Upper lobe of left lung (tissue), 6 donors: ENCODE data around the gene C1orf21. TPM values are rescaled to one million over a fixed set of nuclear protein-coding genes. Genes with fewer than 3 reads are reported as not detected.

Experiments used
- ATAC-seq, 2 donors: fragments of 200-7000 bp; cut with Tn5 transposase; one replicate each; pipeline ENCODE4 v1.9.1; 2022; ENCODE audit warnings: mild to moderate bottlenecking in 2 of 2, moderate library complexity in 2 of 2; ENCODE audit not compliant: low FRiP score in 2 of 2
- DNase-seq, 2 donors: peaks; one replicate each; pipeline ENCODE4 v3.0.0-alpha.2; 2019 to 2020
- H3K27ac ChIP-seq, 4 donors: fragments of 200-600 bp; sonication (generic); one replicate each; pipeline ENCODE4 v1.5.1; 2016 to 2019
- H3K27me3 ChIP-seq, 4 donors: fragments of 200-600 bp; sonication (generic); one replicate each; pipeline ENCODE4 v1.5.1; 2017 to 2019
- H3K36me3 ChIP-seq, 4 donors: fragments of 200-600 bp; sonication (generic); one replicate each; pipeline ENCODE4 v1.5.1; 2016 to 2019
- H3K4me1 ChIP-seq, 4 donors: fragments of 200-600 bp; sonication (generic); one replicate each; pipeline ENCODE4 v1.5.1; 2018 to 2019
- H3K4me3 ChIP-seq, 4 donors: fragments of 200-600 bp; sonication (generic); one replicate each; pipeline ENCODE4 v1.5.1; 2017 to 2019; ENCODE audit warnings: mild to moderate bottlenecking in 2 of 4, moderate library complexity in 1 of 4
- H3K9me3 ChIP-seq, 4 donors: fragments of 200-600 bp; sonication (generic); one replicate each; pipeline ENCODE4 v1.5.1; 2018 to 2019
- CTCF ChIP-seq, 6 experiments: fragments of 450-650 bp in 4 of 6; fragments of 200-600 bp in 2 of 6; sonication (generic) in 2 of 6; IDR thresholded peaks; one replicate each; pipeline ENCODE4 v1.5.1; 2016 to 2019; ENCODE audit warnings: antibody characterized with exemption in 6 of 6
- EP300 ChIP-seq, 4 donors: sonication (generic); formaldehyde crosslinking; IDR thresholded peaks; one replicate each; pipeline ENCODE4 v1.5.1; 2017; ENCODE audit warnings: antibody characterized with exemption in 4 of 4, control low read depth in 2 of 4
- POLR2A ChIP-seq, 4 donors: fragments of 450-650 bp; IDR thresholded peaks; one replicate each; pipeline ENCODE4 v1.5.1; 2016 to 2017; ENCODE audit warnings: antibody characterized with exemption in 4 of 4, mild to moderate bottlenecking in 2 of 4
- POLR2AphosphoS5 ChIP-seq, 2 donors: sonication (generic); formaldehyde crosslinking; IDR thresholded peaks; one replicate each; pipeline ENCODE4 v1.5.1; 2017; ENCODE audit warnings: antibody characterized with exemption in 2 of 2
- WGBS, 2 donors: methylation state at CpG; one replicate each; pipeline ENCODE4 v1.1.5; 2017 to 2018; 5-methylcytosine and 5-hydroxymethylcytosine counted together
- total RNA-seq, 6 donors: library from RNA; depleted of rRNA in 4 of 6; stranded (reverse); fragments of >200 nt in 4 of 6; gene quantifications; one replicate each; pipeline versions ENCODE4 v1.1.0 to v1.2.1, GENCODE V29; 2016 to 2021
- donor health status: DM: no; HTN: no; CAD: no; lungs with moderate emphysema.
- donor health status: DM: no; HTN: yes; CAD: no; lungs with severe emphysema.

The C1orf21 gene
- total RNA-seq, 6 donors from 2014 or later, result 21.4 to 110 (median 49.2) TPM

GRCh38 chr1:184605941-184606340 is 219.1 kb downstream of the C1orf21 start:
- H3K27ac ChIP-seq, result peak overlapping the region in 1 of 4 donors; percentile 54
- ATAC-seq (no peak), DNase-seq (no peak)
- 90 to 93% methylated on average over 4 of the region's 4 CpGs for WGBS, 2 donors
- H3K9me3 ChIP-seq, result no peaks in the 10 kb centered on the region
- H3K36me3 ChIP-seq, result no peaks in the 10 kb centered on the region
- TF ChIP-seq CTCF (IDR thresholded peaks at IDR 0.05) (no peak), POLR2A (IDR thresholded peaks at IDR 0.05) (no peak), EP300 (IDR thresholded peaks at IDR 0.05) (no peak), POLR2AphosphoS5 (IDR thresholded peaks at IDR 0.05) (no peak)
- H3K4me1 ChIP-seq, result peaks cover 0 to 1% (median under 1%) of the 10 kb centered on the region in 4 donors
- H3K27me3 ChIP-seq, result no peaks in the 10 kb centered on the region
- no peak overlapping the region for H3K4me3 ChIP-seq

- DNase-seq (no peak), ATAC-seq (peak in 1 of 2 donors; percentile 21)
- Histone ChIP-seq H3K4me3 (no peak overlapping the region), H3K27ac (peak overlapping the region in 1 of 4 donors; percentile 30), H3K9me3 (no peaks in the 10 kb centered on the region), H3K36me3 (no peaks in the 10 kb centered on the region), H3K27me3 (no peaks in the 10 kb centered on the region), H3K4me1 (peaks cover 4 to 9% (median 7%) of the 10 kb centered on the region in 4 donors)
- 75 to 84% methylated on average over 1 of the region's 1 CpG for WGBS, 2 donors
- TF ChIP-seq POLR2AphosphoS5 (IDR thresholded peaks at IDR 0.05), result no peak
Observed at GRCh38 chr1:184606786-184607185, 220.0 kb downstream of the C1orf21 start.

- Histone ChIP-seq H3K27ac (no peak overlapping the region), H3K4me3 (no peak overlapping the region)
- 84 to 90% methylated on average over 4 of the region's 4 CpGs for WGBS, 2 donors
Observed at GRCh38 chr1:184608581-184608980, 221.8 kb downstream of the C1orf21 start.

GRCh38 chr1:184608990-184609389 is 222.2 kb downstream of the C1orf21 start:
- H3K36me3 ChIP-seq, result no peaks in the 10 kb centered on the region
- H3K27me3 ChIP-seq, result no peaks in the 10 kb centered on the region
- no peak for ATAC-seq
- H3K9me3 ChIP-seq, result no peaks in the 10 kb centered on the region
- peaks cover 4 to 9% (median 8%) of the 10 kb centered on the region in 4 donors for H3K4me1 ChIP-seq
- no peak overlapping the region for H3K4me3 ChIP-seq
- no peak for DNase-seq
- H3K27ac ChIP-seq, result no peak overlapping the region
- TF ChIP-seq POLR2A (IDR thresholded peaks at IDR 0.05) (no peak), POLR2AphosphoS5 (IDR thresholded peaks at IDR 0.05) (no peak), EP300 (IDR thresholded peaks at IDR 0.05) (no peak), CTCF (IDR thresholded peaks at IDR 0.05) (no peak)

More at GRCh38 chr1:184608581-184608980, 221.8 kb downstream of the C1orf21 start:
- TF ChIP-seq CTCF (IDR thresholded peaks at IDR 0.05), result no peak
- TF ChIP-seq POLR2A (IDR thresholded peaks at IDR 0.05), result no peak
- TF ChIP-seq EP300 (IDR thresholded peaks at IDR 0.05), result no peak
- ATAC-seq (no peak), DNase-seq (no peak)
- Histone ChIP-seq H3K36me3 (no peaks in the 10 kb centered on the region), H3K4me1 (peaks cover 4 to 9% (median 8%) of the 10 kb centered on the region in 4 donors), H3K27me3 (no peaks in the 10 kb centered on the region), H3K9me3 (no peaks in the 10 kb centered on the region)

- DNase-seq, result no peak
- H3K4me3 ChIP-seq, result no peak overlapping the region
- no peaks in the 10 kb centered on the region for H3K36me3 ChIP-seq
- H3K27me3 ChIP-seq, result no peaks in the 10 kb centered on the region
- WGBS, 2 donors, result 52 to 62% methylated on average over 12 of the region's 12 CpGs
- H3K9me3 ChIP-seq, result no peaks in the 10 kb centered on the region
- H3K4me1 ChIP-seq, result peaks cover 4 to 16% (median 12%) of the 10 kb centered on the region in 4 donors
- H3K27ac ChIP-seq, result peak overlapping the region in 1 of 4 donors; percentile 14
- ATAC-seq, result no peak
- peak in 1 of 2 donors; percentile 20 for TF ChIP-seq POLR2AphosphoS5 (IDR thresholded peaks at IDR 0.05)
- TF ChIP-seq CTCF (IDR thresholded peaks at IDR 0.05), result no peak
Observed at GRCh38 chr1:184610876-184611595, 224.2 kb downstream of the C1orf21 start.
